Mammary epithelial cell (primary cell): ENCODE results near the gene KRT32.

ENCODE experiments used
- EZH2 ChIP-seq: IDR thresholded peaks from 2 replicates; pipeline ENCODE4 v1.6.1; 2012; ENCODE audit warnings: low read length, inconsistent platforms, borderline replicate concordance
- TF ChIP-seq, protein P1 (sequence below), 2 donors: IDR thresholded peaks in 1 of 2; conservative IDR thresholded peaks in 1 of 2; 2 replicates each; pipeline ENCODE4 v1.5.1; 2011 to 2012; ENCODE audit warnings: inconsistent platforms in 2 of 2, low read length in 2 of 2, mild to moderate bottlenecking in 2 of 2, control low read depth in 1 of 2, low read depth in 1 of 2; ENCODE audit not compliant: insufficient read depth in 1 of 2; ENCODE audit errors: extremely low read depth in 1 of 2

DNA sequence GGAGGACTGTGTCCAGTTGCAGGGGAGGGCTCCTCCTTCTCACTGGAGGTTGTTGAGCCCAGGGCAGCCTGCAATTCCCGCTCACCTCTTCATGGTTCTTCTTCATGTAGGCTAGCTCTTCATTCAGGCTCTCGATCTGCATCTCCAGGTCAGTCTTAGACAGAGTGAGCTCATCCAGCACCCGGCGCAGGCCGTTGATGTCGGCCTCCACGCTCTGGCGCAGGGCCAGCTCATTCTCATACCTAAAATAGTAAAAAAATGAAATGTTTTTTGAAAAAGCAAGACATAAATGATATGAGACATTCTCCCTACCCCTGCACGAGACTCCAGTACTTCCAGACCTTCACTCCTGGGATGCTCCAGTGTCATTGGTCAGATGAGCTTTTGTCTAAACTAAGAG lies 36.0 kb upstream of the KRT32 start:
- TF ChIP-seq, protein P1, sequence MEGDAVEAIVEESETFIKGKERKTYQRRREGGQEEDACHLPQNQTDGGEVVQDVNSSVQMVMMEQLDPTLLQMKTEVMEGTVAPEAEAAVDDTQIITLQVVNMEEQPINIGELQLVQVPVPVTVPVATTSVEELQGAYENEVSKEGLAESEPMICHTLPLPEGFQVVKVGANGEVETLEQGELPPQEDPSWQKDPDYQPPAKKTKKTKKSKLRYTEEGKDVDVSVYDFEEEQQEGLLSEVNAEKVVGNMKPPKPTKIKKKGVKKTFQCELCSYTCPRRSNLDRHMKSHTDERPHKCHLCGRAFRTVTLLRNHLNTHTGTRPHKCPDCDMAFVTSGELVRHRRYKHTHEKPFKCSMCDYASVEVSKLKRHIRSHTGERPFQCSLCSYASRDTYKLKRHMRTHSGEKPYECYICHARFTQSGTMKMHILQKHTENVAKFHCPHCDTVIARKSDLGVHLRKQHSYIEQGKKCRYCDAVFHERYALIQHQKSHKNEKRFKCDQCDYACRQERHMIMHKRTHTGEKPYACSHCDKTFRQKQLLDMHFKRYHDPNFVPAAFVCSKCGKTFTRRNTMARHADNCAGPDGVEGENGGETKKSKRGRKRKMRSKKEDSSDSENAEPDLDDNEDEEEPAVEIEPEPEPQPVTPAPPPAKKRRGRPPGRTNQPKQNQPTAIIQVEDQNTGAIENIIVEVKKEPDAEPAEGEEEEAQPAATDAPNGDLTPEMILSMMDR (conservative IDR thresholded peaks at IDR 0.05 in 1 of 2, IDR thresholded peaks at IDR 0.05 in 1 of 2; ENCODE audit: extremely low read depth in 1 of 2, insufficient read depth in 1 of 2, low read depth in 1 of 2, low read length in 2 of 2) = no peak
- no peak for TF ChIP-seq EZH2
